Central memory CD8-positive, alpha-beta T cell (primary cell): Measurements from ENCODE around the gene ABCF3.

ENCODE experiments used
- ATAC-seq: fragments of 150-1000 bp; cut with Tn5 transposase; replicated peaks from 2 replicates; pipeline ENCODE4 v1.10.0; 2022; ENCODE audit warnings: mild to moderate bottlenecking, moderate FRiP score, moderate number of reproducible peaks; ENCODE audit not compliant: poor library complexity, severe bottlenecking; ENCODE audit errors: extremely low read depth
- DNase-seq, 2 donors: peaks; one replicate each; pipeline ENCODE4 v3.0.0; 2021; ENCODE audit warnings: low spot score in 2 of 2
- H3K27ac Mint-ChIP-seq: one replicate; pipeline ENCODE4 v1.8.0; 2022; ENCODE audit warnings: low read depth, mild to moderate bottlenecking, moderate library complexity, mixed read lengths
- H3K27me3 Mint-ChIP-seq: one replicate; pipeline ENCODE4 v1.8.0; 2022; ENCODE audit warnings: mixed read lengths
- H3K36me3 Mint-ChIP-seq: one replicate; pipeline ENCODE4 v1.8.0; 2022; ENCODE audit warnings: mild to moderate bottlenecking, moderate library complexity, mixed read lengths; ENCODE audit not compliant: insufficient read depth
- H3K4me1 Mint-ChIP-seq: one replicate; pipeline ENCODE4 v1.8.0; 2022; ENCODE audit warnings: mixed read lengths
- H3K4me3 Mint-ChIP-seq: one replicate; pipeline ENCODE4 v1.8.0; 2022; ENCODE audit warnings: mild to moderate bottlenecking, moderate library complexity, mixed read lengths
- H3K9me3 Mint-ChIP-seq: one replicate; pipeline ENCODE4 v1.8.0; 2022; ENCODE audit warnings: mixed read lengths

Gene ABCF3

DNA sequence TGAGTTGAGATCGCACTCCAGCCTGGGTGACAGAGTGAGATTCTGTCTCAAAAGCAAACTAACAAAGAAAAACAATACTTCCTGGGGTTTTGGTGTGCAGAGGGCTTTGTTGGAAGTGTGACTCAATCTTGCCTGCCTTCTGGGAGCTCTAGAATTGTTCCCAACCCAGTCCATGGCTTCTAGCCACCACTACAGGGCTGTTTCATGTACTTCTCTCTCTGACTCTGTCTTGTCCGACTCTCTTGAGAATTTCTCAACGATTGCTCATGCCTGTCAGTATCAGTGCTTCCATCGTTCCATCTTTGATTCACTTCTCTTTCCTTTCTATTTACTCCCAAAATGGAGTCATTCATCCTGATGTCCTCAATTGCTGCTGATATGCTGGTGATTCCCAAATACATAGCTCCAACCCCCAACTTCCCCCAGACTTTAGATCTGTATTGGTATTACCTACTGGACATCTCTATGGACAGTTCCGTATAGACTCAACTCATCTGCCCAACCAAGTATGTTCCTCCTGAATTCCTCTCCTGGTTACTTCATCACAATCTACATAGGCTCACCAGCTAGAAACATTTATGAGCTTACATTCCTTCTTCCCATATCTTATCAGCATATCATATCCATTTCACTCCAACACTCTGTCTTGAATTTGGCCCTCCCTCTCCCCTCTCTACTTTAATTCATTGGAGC is 13.2 kb upstream of the ABCF3 start:
- H3K36me3 Mint-ChIP-seq, result peaks cover 15% of the 10 kb centered on the region
- DNase-seq (no peak), ATAC-seq (no peak)
- no peaks in the 10 kb centered on the region for H3K27me3 Mint-ChIP-seq
- no peak overlapping the region for H3K27ac Mint-ChIP-seq
- peaks cover 19% of the 10 kb centered on the region for H3K4me1 Mint-ChIP-seq
- H3K9me3 Mint-ChIP-seq, result no peaks in the 10 kb centered on the region
- no peak overlapping the region for H3K4me3 Mint-ChIP-seq

- no peak for DNase-seq
- ATAC-seq, result no peak
- Mint-ChIP-seq H3K4me3 (no peak overlapping the region), H3K36me3 (peaks cover 17% of the 10 kb centered on the region), H3K9me3 (no peaks in the 10 kb centered on the region), H3K4me1 (peaks cover 24% of the 10 kb centered on the region), H3K27me3 (no peaks in the 10 kb centered on the region), H3K27ac (no peak overlapping the region)
Observed at GRCh38 chr3:184173374-184173722, 12.7 kb upstream of the ABCF3 start.

DNA sequence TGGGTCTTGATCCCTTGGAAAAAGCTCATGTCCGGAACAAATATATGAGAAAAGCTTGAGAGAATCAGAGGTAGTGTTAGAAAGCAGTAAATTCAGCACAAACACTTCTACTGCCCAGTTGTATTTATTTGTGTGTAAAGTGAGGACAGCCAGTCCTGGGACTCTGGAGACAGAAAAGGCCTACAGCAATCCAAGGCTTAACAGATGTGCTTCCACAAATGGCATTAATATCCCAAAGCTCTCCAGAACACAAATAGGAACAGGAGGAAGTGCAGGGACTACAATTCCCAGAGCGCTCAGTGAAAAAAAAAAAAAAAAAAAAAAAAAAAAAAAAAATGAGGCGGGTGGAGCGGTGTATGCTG is 11.7 kb upstream of the ABCF3 start:
- DNase-seq (no peak), ATAC-seq (no peak)
- Mint-ChIP-seq H3K4me1 (peaks cover 25% of the 10 kb centered on the region), H3K36me3 (peaks cover 18% of the 10 kb centered on the region), H3K4me3 (peak overlapping the region; percentile 93), H3K27me3 (no peaks in the 10 kb centered on the region), H3K27ac (peak overlapping the region; percentile 94), H3K9me3 (no peaks in the 10 kb centered on the region)

- H3K27ac Mint-ChIP-seq, result peak within 1 kb of the TSS; percentile 94
- no peaks in the 10 kb centered on the region for H3K9me3 Mint-ChIP-seq
- H3K4me1 Mint-ChIP-seq, result peaks cover 25% of the 10 kb centered on the region
- H3K27me3 Mint-ChIP-seq, result no peaks in the 10 kb centered on the region
- ATAC-seq (peak; percentile 100), DNase-seq (peak; percentile 96 to 98)
- peaks cover 22% of the 10 kb centered on the region for H3K36me3 Mint-ChIP-seq
- peak within 1 kb of the TSS; percentile 93 for H3K4me3 Mint-ChIP-seq
Observed at GRCh38 chr3:184174646-184175492, 11.1 kb upstream of the ABCF3 start, which contains the start of gene AP2M1. Gene AP2M1 (plus strand): TSS chr3:184174855. CDS start chr3:184176994, 2,139 bp downstream.

- ATAC-seq (no peak), DNase-seq (no peak)
- Mint-ChIP-seq H3K27me3 (no peaks in the 10 kb centered on the region), H3K9me3 (no peaks in the 10 kb centered on the region), H3K4me1 (peaks cover 25% of the 10 kb centered on the region), H3K27ac (peak overlapping the region; percentile 94), H3K4me3 (peak overlapping the region; percentile 93), H3K36me3 (peaks cover 25% of the 10 kb centered on the region)
Observed at GRCh38 chr3:184175506-184175905, 10.5 kb upstream of the ABCF3 start.

- peaks cover 26% of the 10 kb centered on the region for H3K36me3 Mint-ChIP-seq
- H3K4me3 Mint-ChIP-seq, result peak overlapping the region; percentile 93
- peak overlapping the region; percentile 94 for H3K27ac Mint-ChIP-seq
- H3K4me1 Mint-ChIP-seq, result peaks cover 25% of the 10 kb centered on the region
- no peaks in the 10 kb centered on the region for H3K27me3 Mint-ChIP-seq
- ATAC-seq, result no peak
- DNase-seq, result no peak
- H3K9me3 Mint-ChIP-seq, result no peaks in the 10 kb centered on the region
Observed at GRCh38 chr3:184175981-184176376, 10.0 kb upstream of the ABCF3 start.

GRCh38 chr3:184176377-184177330 is 9.3 kb upstream of the ABCF3 start:
- H3K4me1 Mint-ChIP-seq, result peaks cover 25% of the 10 kb centered on the region
- ATAC-seq (no peak), DNase-seq (no peak)
- peak overlapping the region; percentile 93 for H3K4me3 Mint-ChIP-seq
- H3K27ac Mint-ChIP-seq, result no peak overlapping the region
- no peaks in the 10 kb centered on the region for H3K9me3 Mint-ChIP-seq
- H3K27me3 Mint-ChIP-seq, result no peaks in the 10 kb centered on the region
- peaks cover 29% of the 10 kb centered on the region for H3K36me3 Mint-ChIP-seq

GRCh38 chr3:184177331-184177731 is 8.7 kb upstream of the ABCF3 start:
- Mint-ChIP-seq H3K27me3 (no peaks in the 10 kb centered on the region), H3K9me3 (no peaks in the 10 kb centered on the region), H3K4me1 (peaks cover 25% of the 10 kb centered on the region), H3K36me3 (peaks cover 32% of the 10 kb centered on the region), H3K4me3 (peak overlapping the region; percentile 93), H3K27ac (no peak overlapping the region)
- no peak for ATAC-seq
- DNase-seq, result no peak

DNA sequence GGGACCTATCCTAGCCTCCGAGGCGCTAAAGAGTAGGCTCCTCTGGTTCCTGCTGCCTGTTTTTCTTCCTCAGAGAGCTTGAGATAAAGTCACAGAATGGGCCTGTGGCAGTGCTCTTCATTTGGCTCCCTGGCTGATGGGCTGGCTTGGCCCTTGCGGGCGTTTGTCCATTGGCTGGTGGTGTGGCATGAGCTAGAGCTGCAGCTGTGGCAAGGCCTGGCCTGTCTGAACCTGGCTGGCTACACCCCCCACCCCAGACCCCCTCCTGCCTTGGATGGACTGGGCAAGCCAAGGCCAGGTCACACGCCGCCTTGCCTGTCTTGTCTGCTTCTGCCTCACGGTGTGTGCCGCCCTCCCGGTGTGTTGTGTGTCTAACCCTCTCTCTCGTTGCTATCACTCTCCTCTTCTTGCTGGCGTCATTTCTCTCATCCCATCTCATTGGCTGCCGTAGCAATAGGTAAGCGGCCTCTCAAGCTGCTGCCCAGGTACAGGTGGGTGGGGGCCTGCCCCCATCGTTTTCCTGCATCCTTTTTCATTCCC is 8.2 kb upstream of the ABCF3 start:
- no peaks in the 10 kb centered on the region for H3K9me3 Mint-ChIP-seq
- no peak overlapping the region for H3K4me3 Mint-ChIP-seq
- H3K4me1 Mint-ChIP-seq, result peaks cover 25% of the 10 kb centered on the region
- ATAC-seq (no peak), DNase-seq (no peak)
- peaks cover 32% of the 10 kb centered on the region for H3K36me3 Mint-ChIP-seq
- peak overlapping the region; percentile 73 for H3K27ac Mint-ChIP-seq
- H3K27me3 Mint-ChIP-seq, result no peaks in the 10 kb centered on the region

- Mint-ChIP-seq H3K36me3 (peaks cover 31% of the 10 kb centered on the region), H3K4me1 (peaks cover 25% of the 10 kb centered on the region), H3K27ac (peak overlapping the region; percentile 73), H3K27me3 (no peaks in the 10 kb centered on the region), H3K4me3 (no peak overlapping the region), H3K9me3 (no peaks in the 10 kb centered on the region)
- ATAC-seq (no peak), DNase-seq (no peak)
Observed at GRCh38 chr3:184178521-184179138, 7.4 kb upstream of the ABCF3 start.

DNA sequence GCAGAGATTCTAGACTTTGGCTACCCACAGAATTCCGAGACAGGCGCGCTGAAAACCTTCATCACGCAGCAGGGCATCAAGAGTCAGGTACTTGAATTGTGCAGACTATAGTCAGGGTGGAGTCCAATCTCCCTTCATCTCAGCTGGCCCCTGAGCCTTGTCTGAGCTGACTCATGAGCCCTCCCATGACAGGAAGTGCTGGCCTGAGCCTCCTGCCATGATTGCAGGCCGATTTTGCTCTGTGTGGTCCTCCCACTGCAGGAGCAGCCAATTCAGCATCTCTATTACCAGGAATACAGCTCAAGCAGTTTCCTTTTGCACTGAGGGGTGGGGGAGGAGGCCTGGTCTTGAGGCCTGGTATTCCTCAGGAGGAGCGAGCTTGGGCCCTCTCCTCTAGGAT is 5.8 kb upstream of the ABCF3 start:
- ATAC-seq, result no peak
- peaks cover 27% of the 10 kb centered on the region for H3K4me1 Mint-ChIP-seq
- peaks cover 33% of the 10 kb centered on the region for H3K36me3 Mint-ChIP-seq
- no peak overlapping the region for H3K27ac Mint-ChIP-seq
- DNase-seq, result no peak
- H3K9me3 Mint-ChIP-seq, result no peaks in the 10 kb centered on the region
- H3K27me3 Mint-ChIP-seq, result no peaks in the 10 kb centered on the region
- H3K4me3 Mint-ChIP-seq, result no peak overlapping the region

- Mint-ChIP-seq H3K27ac (no peak overlapping the region), H3K27me3 (no peaks in the 10 kb centered on the region), H3K4me3 (no peak overlapping the region), H3K9me3 (no peaks in the 10 kb centered on the region), H3K4me1 (peaks cover 22% of the 10 kb centered on the region), H3K36me3 (peaks cover 34% of the 10 kb centered on the region)
- no peak for DNase-seq
- no peak for ATAC-seq
Observed at GRCh38 chr3:184181596-184181995, 4.4 kb upstream of the ABCF3 start.
